AG04449 (cell line): ENCODE results near the gene ERICH2.

Source experiments
- CTCF ChIA-PET: fragments of 350-600 bp; formaldehyde crosslinking; extraction: SDS; loops from one replicate; lab custom pipeline; 2021; ENCODE audit warnings: antibody characterized with exemption; lab: Yijun Ruan, JAX
- POLR2A ChIA-PET: fragments of 400-600, 350-600 bp; formaldehyde crosslinking; extraction: SDS; loops from one replicate; lab custom pipeline; 2020; ENCODE audit warnings: antibody characterized with exemption, inconsistent platforms; lab: Yijun Ruan, JAX
- DNase-seq: peaks from one replicate; pipeline ENCODE4 v3.0.0-alpha.2; 2010; ENCODE audit warnings: low read depth, low spot score
- H3K4me3 ChIP-seq: 2 replicates; pipeline ENCODE4 v1.5.1; 2011; ENCODE audit warnings: low read depth, mild to moderate bottlenecking, control low read depth, low read length
- TF ChIP-seq, protein P1 (sequence below): IDR thresholded peaks from one replicate; pipeline ENCODE4 v1.5.1; 2011; ENCODE audit warnings: mild to moderate bottlenecking, moderate library complexity, low read length, control low read depth, inconsistent platforms; ENCODE audit not compliant: insufficient read depth; ENCODE audit errors: missing control alignments

ERICH2 gene

GRCh38 chr2:170783549-170783948 is 13.4 kb downstream of the ERICH2 start:
- H3K4me3 ChIP-seq: no peak overlapping the region
- POLR2A ChIA-PET: no interaction called here
- DNase-seq: no peak
- CTCF ChIA-PET: interaction anchor here (1.1 to 1.6 kb wide), 2 partner anchors 14 to 29 kb away, joined by 3 to 5 read pairs; partner anchors contain the start of gene ERICH2
- TF ChIP-seq, protein P1, sequence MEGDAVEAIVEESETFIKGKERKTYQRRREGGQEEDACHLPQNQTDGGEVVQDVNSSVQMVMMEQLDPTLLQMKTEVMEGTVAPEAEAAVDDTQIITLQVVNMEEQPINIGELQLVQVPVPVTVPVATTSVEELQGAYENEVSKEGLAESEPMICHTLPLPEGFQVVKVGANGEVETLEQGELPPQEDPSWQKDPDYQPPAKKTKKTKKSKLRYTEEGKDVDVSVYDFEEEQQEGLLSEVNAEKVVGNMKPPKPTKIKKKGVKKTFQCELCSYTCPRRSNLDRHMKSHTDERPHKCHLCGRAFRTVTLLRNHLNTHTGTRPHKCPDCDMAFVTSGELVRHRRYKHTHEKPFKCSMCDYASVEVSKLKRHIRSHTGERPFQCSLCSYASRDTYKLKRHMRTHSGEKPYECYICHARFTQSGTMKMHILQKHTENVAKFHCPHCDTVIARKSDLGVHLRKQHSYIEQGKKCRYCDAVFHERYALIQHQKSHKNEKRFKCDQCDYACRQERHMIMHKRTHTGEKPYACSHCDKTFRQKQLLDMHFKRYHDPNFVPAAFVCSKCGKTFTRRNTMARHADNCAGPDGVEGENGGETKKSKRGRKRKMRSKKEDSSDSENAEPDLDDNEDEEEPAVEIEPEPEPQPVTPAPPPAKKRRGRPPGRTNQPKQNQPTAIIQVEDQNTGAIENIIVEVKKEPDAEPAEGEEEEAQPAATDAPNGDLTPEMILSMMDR: no peak

- ChIA-PET POLR2A (no interaction called here), CTCF (no interaction called here)
- no peak overlapping the region for H3K4me3 ChIP-seq
- no peak for DNase-seq
- TF ChIP-seq, protein P1: no peak
Observed at GRCh38 chr2:170798996-170799395, 28.8 kb downstream of the ERICH2 start.

GRCh38 chr2:170806548-170806947 is 36.4 kb downstream of the ERICH2 start:
- TF ChIP-seq, protein P1: no peak
- POLR2A ChIA-PET: no interaction called here
- DNase-seq: no peak
- no peak overlapping the region for H3K4me3 ChIP-seq
- CTCF ChIA-PET: interaction anchor here (7.0 kb wide), 1 partner anchor 398 kb away, joined by 36 read pairs; no protein-coding TSS in a partner anchor

DNA sequence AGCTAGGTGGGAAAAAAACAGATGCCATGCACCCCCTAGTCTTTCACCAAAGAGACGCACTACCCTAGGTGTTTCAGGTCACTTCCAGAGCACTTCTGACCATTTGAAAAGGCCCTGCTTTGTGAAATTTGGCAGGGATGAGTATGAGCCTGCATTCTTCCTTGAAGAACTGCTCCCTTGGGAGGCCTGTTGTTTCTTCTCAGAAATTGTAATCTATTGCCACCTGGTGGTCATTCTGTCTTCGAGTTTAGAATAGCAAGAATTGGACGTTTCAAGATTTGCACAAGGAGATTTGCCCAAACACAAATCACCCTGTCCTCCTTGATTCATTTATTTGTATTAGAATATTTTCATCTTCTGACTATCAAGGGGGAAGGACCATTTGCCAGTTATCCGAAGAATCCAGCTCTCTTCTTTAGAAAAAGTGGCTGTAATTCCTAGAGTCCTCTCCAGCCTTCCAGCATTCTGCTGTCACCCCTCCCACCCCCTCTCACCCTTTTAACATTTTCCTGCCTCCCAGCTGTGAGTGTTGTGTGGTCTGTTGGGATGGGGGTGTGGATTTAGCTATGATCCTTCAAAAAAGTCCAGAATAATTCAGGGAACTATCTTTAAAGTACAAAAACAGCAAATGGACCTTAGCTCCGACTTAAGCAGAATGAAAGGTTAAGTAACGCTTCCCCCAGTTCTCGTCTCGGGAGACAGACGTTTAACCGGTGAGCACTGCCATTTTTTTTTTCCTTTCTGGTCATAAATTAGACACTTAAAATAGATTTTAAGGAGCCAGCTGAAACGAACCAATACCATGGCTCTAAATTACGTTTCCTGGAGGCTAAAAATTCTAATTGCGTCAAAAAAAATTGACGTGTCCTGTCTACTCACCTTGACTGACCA is 42.8 kb downstream of the ERICH2 start:
- ChIA-PET POLR2A (no interaction called here), CTCF (interaction anchor here (0.5 to 6.0 kb wide), 39 partner anchors 10 to 1360 kb away, joined by 3 to 89 read pairs (median 4); partner anchors contain the start of gene ERICH2)
- TF ChIP-seq, protein P1: peak; percentile 39
- no peak overlapping the region for H3K4me3 ChIP-seq
- DNase-seq: peak; percentile 53

GRCh38 chr2:170813611-170814532 is 43.7 kb downstream of the ERICH2 start:
- TF ChIP-seq, protein P1: no peak
- ChIA-PET CTCF (interaction anchor here (0.5 to 6.0 kb wide), 33 partner anchors 18 to 1361 kb away, joined by 3 to 89 read pairs (median 4); no protein-coding TSS in a partner anchor), POLR2A (no interaction called here)
- no peak for DNase-seq
- no peak overlapping the region for H3K4me3 ChIP-seq
